HCT116 (cell line): ENCODE measurements around the gene MAGEC3.

Experiments used
- POLR2A ChIP-seq: IDR thresholded peaks from 2 replicates; pipeline ENCODE4 v1.7.0; 2011; ENCODE audit warnings: borderline replicate concordance; ENCODE audit not compliant: insufficient read depth, insufficient read length; ENCODE audit errors: extremely low read depth
- ZFX ChIP-seq: fragments of 450-650 bp; IDR thresholded peaks from 2 replicates; pipeline ENCODE4 v1.6.1; 2017
- TF ChIP-seq, protein P1 (sequence below), 3 experiments: fragments of 200-600 bp in 1 of 3; sonication (generic) in 1 of 3; IDR thresholded peaks in 2 of 3; conservative IDR thresholded peaks in 1 of 3; 2 replicates each; pipeline ENCODE4 v1.5.1; 2012 to 2017; ENCODE audit warnings: low read depth in 2 of 3, low read length in 2 of 3, antibody characterized with exemption in 1 of 3, borderline replicate concordance in 1 of 3, control low read depth in 1 of 3, mild to moderate bottlenecking in 1 of 3, mixed read lengths in 1 of 3, mixed run types in 1 of 3, moderate library complexity in 1 of 3; ENCODE audit not compliant: insufficient read depth in 1 of 3
- TF ChIP-seq, protein P2 (sequence below): IDR thresholded peaks from 2 replicates; pipeline ENCODE4 v1.6.1; 2012
- TF ChIP-seq, protein P3 (sequence below): IDR thresholded peaks from 2 replicates; pipeline ENCODE4 v1.6.1; 2012; ENCODE audit warnings: low read depth

DNA sequence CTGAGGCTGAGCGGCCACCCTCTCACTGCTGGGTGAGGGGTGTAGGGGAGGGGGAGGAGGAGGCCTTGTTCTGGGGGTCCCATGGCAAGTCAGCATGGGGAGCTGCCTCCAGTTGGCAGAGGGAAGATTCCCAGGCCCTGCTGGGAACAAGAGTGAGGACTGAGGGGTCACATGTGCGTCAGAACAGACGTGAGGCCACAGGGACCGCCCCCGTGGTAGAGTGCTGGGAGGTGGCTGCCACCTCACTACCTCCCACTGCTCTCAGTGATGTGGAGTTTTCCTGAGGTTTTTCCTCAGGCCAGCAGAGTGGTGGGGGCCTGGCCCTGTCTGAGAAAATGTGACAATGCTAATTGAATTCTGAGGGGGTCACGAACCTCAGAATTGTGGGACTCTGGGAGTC, 66.1 kb downstream of the MAGEC3 start:
- TF ChIP-seq, protein P1, sequence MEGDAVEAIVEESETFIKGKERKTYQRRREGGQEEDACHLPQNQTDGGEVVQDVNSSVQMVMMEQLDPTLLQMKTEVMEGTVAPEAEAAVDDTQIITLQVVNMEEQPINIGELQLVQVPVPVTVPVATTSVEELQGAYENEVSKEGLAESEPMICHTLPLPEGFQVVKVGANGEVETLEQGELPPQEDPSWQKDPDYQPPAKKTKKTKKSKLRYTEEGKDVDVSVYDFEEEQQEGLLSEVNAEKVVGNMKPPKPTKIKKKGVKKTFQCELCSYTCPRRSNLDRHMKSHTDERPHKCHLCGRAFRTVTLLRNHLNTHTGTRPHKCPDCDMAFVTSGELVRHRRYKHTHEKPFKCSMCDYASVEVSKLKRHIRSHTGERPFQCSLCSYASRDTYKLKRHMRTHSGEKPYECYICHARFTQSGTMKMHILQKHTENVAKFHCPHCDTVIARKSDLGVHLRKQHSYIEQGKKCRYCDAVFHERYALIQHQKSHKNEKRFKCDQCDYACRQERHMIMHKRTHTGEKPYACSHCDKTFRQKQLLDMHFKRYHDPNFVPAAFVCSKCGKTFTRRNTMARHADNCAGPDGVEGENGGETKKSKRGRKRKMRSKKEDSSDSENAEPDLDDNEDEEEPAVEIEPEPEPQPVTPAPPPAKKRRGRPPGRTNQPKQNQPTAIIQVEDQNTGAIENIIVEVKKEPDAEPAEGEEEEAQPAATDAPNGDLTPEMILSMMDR (IDR thresholded peaks at IDR 0.05 in 2 of 3, conservative IDR thresholded peaks at IDR 0.05 in 1 of 3; ENCODE audit: borderline replicate concordance in 1 of 3, insufficient read depth in 1 of 3, low read depth in 2 of 3, low read length in 2 of 3) = no peak
- TF ChIP-seq POLR2A (no peak), ZFX (no peak)
- TF ChIP-seq, protein P2, sequence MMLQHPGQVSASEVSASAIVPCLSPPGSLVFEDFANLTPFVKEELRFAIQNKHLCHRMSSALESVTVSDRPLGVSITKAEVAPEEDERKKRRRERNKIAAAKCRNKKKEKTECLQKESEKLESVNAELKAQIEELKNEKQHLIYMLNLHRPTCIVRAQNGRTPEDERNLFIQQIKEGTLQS = no peak
- TF ChIP-seq, protein P3, sequence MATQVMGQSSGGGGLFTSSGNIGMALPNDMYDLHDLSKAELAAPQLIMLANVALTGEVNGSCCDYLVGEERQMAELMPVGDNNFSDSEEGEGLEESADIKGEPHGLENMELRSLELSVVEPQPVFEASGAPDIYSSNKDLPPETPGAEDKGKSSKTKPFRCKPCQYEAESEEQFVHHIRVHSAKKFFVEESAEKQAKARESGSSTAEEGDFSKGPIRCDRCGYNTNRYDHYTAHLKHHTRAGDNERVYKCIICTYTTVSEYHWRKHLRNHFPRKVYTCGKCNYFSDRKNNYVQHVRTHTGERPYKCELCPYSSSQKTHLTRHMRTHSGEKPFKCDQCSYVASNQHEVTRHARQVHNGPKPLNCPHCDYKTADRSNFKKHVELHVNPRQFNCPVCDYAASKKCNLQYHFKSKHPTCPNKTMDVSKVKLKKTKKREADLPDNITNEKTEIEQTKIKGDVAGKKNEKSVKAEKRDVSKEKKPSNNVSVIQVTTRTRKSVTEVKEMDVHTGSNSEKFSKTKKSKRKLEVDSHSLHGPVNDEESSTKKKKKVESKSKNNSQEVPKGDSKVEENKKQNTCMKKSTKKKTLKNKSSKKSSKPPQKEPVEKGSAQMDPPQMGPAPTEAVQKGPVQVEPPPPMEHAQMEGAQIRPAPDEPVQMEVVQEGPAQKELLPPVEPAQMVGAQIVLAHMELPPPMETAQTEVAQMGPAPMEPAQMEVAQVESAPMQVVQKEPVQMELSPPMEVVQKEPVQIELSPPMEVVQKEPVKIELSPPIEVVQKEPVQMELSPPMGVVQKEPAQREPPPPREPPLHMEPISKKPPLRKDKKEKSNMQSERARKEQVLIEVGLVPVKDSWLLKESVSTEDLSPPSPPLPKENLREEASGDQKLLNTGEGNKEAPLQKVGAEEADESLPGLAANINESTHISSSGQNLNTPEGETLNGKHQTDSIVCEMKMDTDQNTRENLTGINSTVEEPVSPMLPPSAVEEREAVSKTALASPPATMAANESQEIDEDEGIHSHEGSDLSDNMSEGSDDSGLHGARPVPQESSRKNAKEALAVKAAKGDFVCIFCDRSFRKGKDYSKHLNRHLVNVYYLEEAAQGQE = no peak
